GM12801 (cell line): ENCODE data around the gene PIK3CB.

ENCODE experiments used
- CTCF ChIP-seq: IDR thresholded peaks from one replicate; pipeline ENCODE4 v1.5.1; 2011; ENCODE audit warnings: control low read depth; ENCODE audit not compliant: insufficient read length; ENCODE audit errors: extremely low read depth

PIK3CB gene

DNA sequence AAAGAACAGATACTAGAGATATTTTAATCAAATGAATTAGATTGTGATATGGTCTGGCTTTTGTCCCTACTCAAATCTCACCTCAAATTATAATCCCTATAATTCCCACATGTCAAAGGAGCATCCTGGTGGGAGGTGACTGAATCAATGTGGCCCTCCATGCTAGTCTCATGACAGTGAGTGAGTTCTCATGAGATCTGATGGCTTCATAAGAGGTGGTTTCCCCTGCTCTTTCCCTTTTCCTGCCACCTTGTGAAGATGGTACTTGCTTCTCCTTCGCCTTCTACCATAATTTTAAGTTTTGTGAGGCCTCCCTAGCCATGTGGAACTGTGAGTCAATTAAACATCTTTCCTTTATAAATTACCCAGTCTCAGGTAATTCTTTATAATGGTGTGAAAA lies 143.4 kb downstream of the PIK3CB start:
- no peak for TF ChIP-seq CTCF

GRCh38 chr3:138690036-138690435 lies 144.7 kb downstream of the PIK3CB start:
- TF ChIP-seq CTCF, result no peak

DNA sequence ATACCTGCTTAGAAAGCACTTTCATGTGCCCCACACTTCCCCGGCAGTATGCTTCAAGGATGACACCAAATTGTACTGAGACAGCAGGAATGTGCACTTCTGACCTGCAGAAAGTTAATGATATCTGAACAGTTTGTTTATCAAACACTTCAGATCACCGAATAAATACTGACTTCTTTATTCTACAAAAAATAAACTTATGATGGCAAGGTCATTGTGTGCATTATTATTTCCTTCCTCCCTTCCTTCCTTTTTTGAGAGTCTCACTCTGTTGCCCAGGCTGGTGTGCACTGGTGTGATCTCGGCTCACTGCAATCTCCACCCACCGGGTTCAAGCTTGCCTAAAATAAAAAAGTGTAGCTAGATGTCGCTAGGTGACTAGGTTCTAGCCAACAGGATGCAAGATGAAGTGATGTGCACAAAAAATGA lies 145.8 kb downstream of the PIK3CB start:
- no peak for TF ChIP-seq CTCF

GRCh38 chr3:138687236-138687635 lies 147.5 kb downstream of the PIK3CB start:
- no peak for TF ChIP-seq CTCF

DNA sequence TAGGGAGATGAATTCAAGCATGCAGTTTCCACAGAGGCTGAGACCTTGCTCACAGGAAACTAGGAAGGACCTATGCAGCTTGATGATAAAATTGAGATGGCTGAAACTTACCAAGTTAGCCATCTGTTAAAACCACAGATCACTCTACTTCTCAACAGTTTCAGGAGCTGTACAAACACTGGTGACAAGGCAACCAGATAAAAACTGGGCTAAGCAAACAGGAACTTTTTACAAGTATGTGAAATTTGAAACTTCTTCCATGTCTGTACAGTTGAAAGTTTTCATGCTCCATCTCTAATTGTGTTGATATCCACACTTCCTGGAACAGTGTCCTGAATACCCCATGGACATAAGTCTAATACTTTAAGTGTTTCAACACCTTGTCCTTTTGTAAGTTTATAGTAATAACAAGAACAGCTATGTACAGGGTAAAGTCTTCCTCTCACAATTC lies 147.9 kb downstream of the PIK3CB start:
- no peak for TF ChIP-seq CTCF

GRCh38 chr3:138684396-138684795 lies 150.3 kb downstream of the PIK3CB start:
- TF ChIP-seq CTCF, result no peak

DNA sequence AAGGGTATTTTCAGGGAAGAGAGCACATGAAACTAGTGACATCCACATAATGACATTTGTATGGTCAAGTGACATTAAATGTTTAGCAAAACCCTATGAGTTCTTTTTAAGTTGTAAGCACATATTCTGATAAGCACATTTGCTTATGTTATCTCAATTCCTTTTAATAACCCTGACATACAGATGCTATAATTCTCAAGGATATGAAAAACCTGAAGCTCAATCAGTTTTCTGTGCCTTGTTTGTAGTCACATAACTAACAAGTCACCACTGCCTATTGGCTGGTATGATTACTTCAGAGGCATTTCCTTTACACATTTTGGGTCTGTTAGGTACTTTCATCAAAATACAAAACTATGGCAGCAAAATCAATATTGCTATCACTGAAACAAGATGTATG lies 152.1 kb downstream of the PIK3CB start:
- no peak for TF ChIP-seq CTCF

DNA sequence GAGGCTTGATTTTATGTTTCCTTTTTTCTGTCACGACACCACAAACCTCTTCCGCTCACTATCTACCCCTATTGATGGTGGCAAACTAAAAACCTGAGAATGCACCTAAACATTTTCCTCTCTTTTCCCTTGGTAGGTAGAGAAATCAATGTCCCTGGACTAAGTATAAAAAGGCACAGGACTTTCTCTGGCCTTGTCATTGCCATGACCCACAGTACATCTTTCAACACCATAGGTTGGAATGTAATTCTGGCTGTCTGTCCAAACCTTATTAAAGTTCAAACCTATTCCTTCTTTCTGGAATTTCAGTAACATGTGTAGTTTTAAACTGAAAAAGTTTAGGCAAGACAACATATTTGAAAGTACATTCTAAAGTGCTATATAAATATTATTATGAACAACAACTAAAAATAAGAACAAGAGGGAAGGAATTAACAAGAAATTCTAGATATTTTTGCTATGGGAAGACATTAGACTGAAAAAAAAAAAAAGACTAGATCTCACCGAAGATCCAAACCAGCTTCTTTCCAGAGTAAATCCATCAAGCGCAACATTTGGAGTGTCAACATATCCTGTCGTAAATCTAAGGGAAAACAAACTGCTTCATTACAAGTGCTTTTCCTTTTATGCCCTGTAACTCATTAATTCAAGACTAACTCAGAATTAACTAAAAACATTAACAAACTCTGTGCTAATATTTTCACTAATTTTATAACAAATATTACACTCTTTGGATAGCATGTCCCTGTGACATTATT lies 153.1 kb downstream of the PIK3CB start:
- no peak for TF ChIP-seq CTCF
